Endothelial cell of umbilical vein (primary cell): Measurements from ENCODE around the gene NYAP2. TPM values are rescaled to one million over a fixed set of nuclear protein-coding genes. Genes with fewer than 3 reads are reported as not detected.

Experiments
- BruUV-seq: library from RNA; stranded (reverse); fragments of 400-500 nt; replicated peaks from 2 replicates; lab custom pipeline; 2021; lab: Mats Ljungman, UMichigan
- CTCF ChIA-PET: fragments of 300-600, 350-600 bp; sonication (Branson Sonifier 250); formaldehyde crosslinking; loops from one replicate; lab custom pipeline; 2021; ENCODE audit warnings: antibody characterized with exemption, inconsistent platforms; lab: Charles Lee
- POLR2A ChIA-PET: fragments of 300-600, 350-600 bp; sonication (Branson Sonifier 250); formaldehyde crosslinking; loops from one replicate; lab custom pipeline; 2021; ENCODE audit warnings: antibody characterized with exemption, inconsistent platforms; lab: Charles Lee
- DNase-seq: peaks from one replicate; pipeline ENCODE4 v3.0.0-alpha.2; 2011; ENCODE audit warnings: low read depth, low spot score
- FAIRE-seq: peaks from 2 replicates; lab custom pipeline; 2011; peaks lifted over from hg19 to GRCh38; lab: Jason Lieb, UNC
- H2AFZ ChIP-seq: 2 replicates; pipeline ENCODE4 v1.6.0; 2012; ENCODE audit warnings: low read depth, low read length, control low read depth, inconsistent platforms
- H3K27ac ChIP-seq: 2 replicates; pipeline ENCODE4 v1.5.1; 2011; ENCODE audit warnings: low read depth, mild to moderate bottlenecking, control low read depth, low read length, moderate library complexity; ENCODE audit not compliant: insufficient read depth
- H3K27me3 ChIP-seq, 2 experiments: 2 replicates each; pipeline versions ENCODE4 v1.6.0 to v1.6.1; 2011; ENCODE audit warnings: low read length in 2 of 2, mixed read lengths in 1 of 2; ENCODE audit not compliant: control insufficient read depth in 2 of 2, insufficient read depth in 2 of 2
- H3K36me3 ChIP-seq, 2 experiments: 2 replicates in 1 of 2; 3 replicates in 1 of 2; pipeline ENCODE4 v1.5.1; 2011; ENCODE audit warnings: low read length in 2 of 2, mild to moderate bottlenecking in 1 of 2, moderate library complexity in 1 of 2; ENCODE audit not compliant: control insufficient read depth in 2 of 2, insufficient read depth in 2 of 2; ENCODE audit errors: extremely low read depth in 1 of 2
- H3K4me1 ChIP-seq: 3 replicates; pipeline ENCODE4 v1.5.1; 2011; ENCODE audit warnings: mild to moderate bottlenecking, low read length; ENCODE audit not compliant: control insufficient read depth, insufficient read depth; ENCODE audit errors: extremely low read depth
- H3K4me2 ChIP-seq: 2 replicates; pipeline ENCODE4 v1.6.1; 2011; ENCODE audit warnings: low read length, control low read depth, mixed read lengths; ENCODE audit not compliant: insufficient read depth
- H3K4me3 ChIP-seq, 3 experiments: fragments of 200-600 bp in 1 of 3; sonication (generic), shearing (Covaris generic) in 1 of 3; replicated peaks in 1 of 3; 2 replicates each; pipeline ENCODE4 v1.5.1; 2011 to 2016; ENCODE audit warnings: control low read depth in 3 of 3, low read length in 3 of 3, mild to moderate bottlenecking in 2 of 3, inconsistent platforms in 1 of 3, low read depth in 1 of 3, moderate library complexity in 1 of 3; ENCODE audit not compliant: insufficient read depth in 1 of 3
- H3K79me2 ChIP-seq: 2 replicates; pipeline ENCODE4 v1.6.0; 2012; ENCODE audit warnings: low read length, inconsistent platforms; ENCODE audit not compliant: control insufficient read depth, insufficient read depth
- H3K9ac ChIP-seq: replicated peaks from 2 replicates; pipeline ENCODE3; 2011; ENCODE audit warnings: low read length, control low read depth; ENCODE audit not compliant: insufficient read depth; ENCODE audit errors: extremely low read depth
- H3K9me1 ChIP-seq: replicated peaks from 3 replicates; pipeline ENCODE4 v1.6.0; 2011; ENCODE audit warnings: mild to moderate bottlenecking, low read length; ENCODE audit not compliant: control insufficient read depth, insufficient read depth; ENCODE audit errors: extremely low read depth
- H3K9me3 ChIP-seq: replicated peaks from 2 replicates; pipeline ENCODE4 v1.5.1; 2012; ENCODE audit warnings: low read length, inconsistent platforms; ENCODE audit not compliant: control insufficient read depth, insufficient read depth
- H4K20me1 ChIP-seq: replicated peaks from 2 replicates; pipeline ENCODE3; 2011; ENCODE audit warnings: mild to moderate bottlenecking, low read length; ENCODE audit not compliant: control insufficient read depth, insufficient read depth; ENCODE audit errors: extremely low read depth
- CTCF ChIP-seq, 2 donors: IDR thresholded peaks; 1 replicate in 1 of 2; 2 replicates in 1 of 2; pipeline ENCODE4 v1.5.1; 2011; ENCODE audit warnings: low read length in 2 of 2, mild to moderate bottlenecking in 2 of 2, moderate library complexity in 2 of 2, control low read depth in 1 of 2, inconsistent platforms in 1 of 2, low read depth in 1 of 2; ENCODE audit not compliant: insufficient read depth in 1 of 2; ENCODE audit errors: extremely low read depth in 1 of 2
- EZH2 ChIP-seq: IDR thresholded peaks from 2 replicates; pipeline ENCODE4 v1.6.1; 2012; ENCODE audit warnings: borderline replicate concordance, low read depth, mild to moderate bottlenecking, moderate library complexity, low read length, inconsistent platforms; ENCODE audit not compliant: severe bottlenecking
- FOS ChIP-seq: IDR thresholded peaks from 2 replicates; pipeline ENCODE4 v1.6.1; 2011; ENCODE audit warnings: mild to moderate bottlenecking, low read length, moderate library complexity, borderline replicate concordance; ENCODE audit not compliant: insufficient read depth
- GATA2 ChIP-seq: IDR thresholded peaks from 2 replicates; pipeline ENCODE4 v1.7.0; 2011; ENCODE audit warnings: low read depth, mild to moderate bottlenecking, moderate library complexity, mixed read lengths, low read length; ENCODE audit not compliant: insufficient read length, insufficient read depth
- JUN ChIP-seq: IDR thresholded peaks from 2 replicates; pipeline ENCODE4 v1.6.1; 2011; ENCODE audit warnings: borderline replicate concordance, low read depth; ENCODE audit not compliant: insufficient read length, insufficient read depth
- MAX ChIP-seq: IDR thresholded peaks from 2 replicates; pipeline ENCODE4 v1.6.1; 2011; ENCODE audit not compliant: insufficient read depth, insufficient read length
- MYC ChIP-seq: IDR thresholded peaks from one replicate; pipeline ENCODE4 v1.6.1; 2011; ENCODE audit warnings: mild to moderate bottlenecking, low read depth, low read length
- POLR2A ChIP-seq: IDR thresholded peaks from 2 replicates; pipeline ENCODE4 v1.6.1; 2012; ENCODE audit warnings: low read depth, mild to moderate bottlenecking, control low read depth, low read length
- POLR2AphosphoS5 ChIP-seq: IDR thresholded peaks from 2 replicates; pipeline ENCODE4 v1.6.1; 2012; ENCODE audit warnings: low read depth, mild to moderate bottlenecking, control low read depth, low read length, moderate library complexity; ENCODE audit not compliant: insufficient read depth
- dilution Hi-C: fragments of 300-500 bp; cut with MboI; formaldehyde crosslinking; loops from one replicate; pipeline ENCODE4 v1.15.0; 2019; ENCODE audit warnings: low sequenced_read_pairs; ENCODE audit not compliant: extremely low pct_ligation_motif_present
- intact Hi-C: fragments of 100-400 bp; cut with micrococcal nuclease; formaldehyde crosslinking; loops from one replicate; pipeline ENCODE4 v1.10.0; 2022
- polyA plus RNA-seq, 4 experiments: library from polyadenylated mRNA; depleted of rRNA in 3 of 4; stranded (reverse) in 3 of 4; unstranded in 1 of 4; fragments of >200 nt; gene quantifications; 2 replicates each; pipeline versions ENCODE4 v1.2.1 to v1.2.3, GENCODE V29; 2011 to 2012; ENCODE audit warnings: missing spikeins in 1 of 4
- total RNA-seq: library from RNA; stranded (reverse); gene quantifications from 2 replicates; pipeline ENCODE4 v1.2.3, GENCODE V29; 2021

NYAP2 gene
- total and polyA plus RNA-seq, 2 donors (not counting 3 experiments of a cell fraction or from before 2014, with no cell fraction given): not detected

DNA sequence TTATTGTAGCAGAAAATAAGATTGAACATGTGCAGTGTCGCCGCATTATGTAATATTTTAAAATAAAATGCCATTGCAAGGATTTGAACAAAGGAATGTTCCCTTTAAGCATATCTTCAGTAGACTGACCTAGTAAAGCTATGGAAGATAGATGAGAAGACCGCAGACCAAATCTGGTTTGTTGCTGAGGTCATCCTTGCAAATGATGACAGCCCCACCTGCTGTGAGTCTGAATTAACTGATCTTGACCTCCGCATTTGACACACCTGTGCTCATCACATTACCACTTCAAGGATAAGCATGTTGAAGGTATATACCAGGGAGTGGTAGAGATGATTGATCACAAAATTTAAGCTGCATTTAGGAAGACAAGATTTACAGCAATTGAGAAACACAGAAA, 96.2 kb downstream of the NYAP2 start:
- Histone ChIP-seq H3K36me3 (no peaks in the 10 kb centered on the region), H3K9ac (no peak overlapping the region), H4K20me1 (no peaks in the 10 kb centered on the region), H3K4me3 (no peak overlapping the region), H3K27ac (no peak overlapping the region), H3K4me2 (no peak overlapping the region), H3K27me3 (no peaks in the 10 kb centered on the region), H2AFZ (no peak overlapping the region), H3K9me3 (no peaks in the 10 kb centered on the region), H3K79me2 (no peaks in the 10 kb centered on the region), H3K9me1 (no peaks in the 10 kb centered on the region), H3K4me1 (no peaks in the 10 kb centered on the region)
- ChIA-PET POLR2A (no interaction called here), CTCF (no interaction called here)
- no peak for DNase-seq
- no peak for FAIRE-seq
- TF ChIP-seq FOS (no peak), MYC (no peak), POLR2AphosphoS5 (no peak), JUN (no peak), EZH2 (no peak), GATA2 (no peak), POLR2A (no peak), CTCF (IDR thresholded peaks at IDR 0.05; ENCODE audit: extremely low read depth in 1 of 2, insufficient read depth in 1 of 2, low read depth in 1 of 2, low read length in 2 of 2) (no peak), MAX (no peak)
- dilution Hi-C loops: no loop called here
- intact Hi-C loops: no loop called here
- BruUV-seq: no TSS peak
